GM21576 (cell line): Measurements from ENCODE around the gene MBOAT7.
"Not testable (repeated sequence)": the region's sequence is repeated elsewhere in the genome, so short reads cannot be mapped to it uniquely, and the experiment has no call there.

Experiments used
- ATAC-seq: cut with Tn5 transposase; IDR thresholded peaks from one replicate; pipeline ENCODE4 v1.9.1; 2021; ENCODE audit warnings: mild to moderate bottlenecking, moderate library complexity; ENCODE audit not compliant: unreplicated experiment

The MBOAT7 gene

GRCh38 chr19:54189735-54190502 lies 539 bp upstream of the MBOAT7 start:
- peak; percentile 43 for ATAC-seq

- no peak for ATAC-seq
Observed at GRCh38 chr19:54188215-54188871, 1.0 kb downstream of the MBOAT7 start.

GRCh38 chr19:54186934-54187381 lies 2.4 kb downstream of the MBOAT7 start:
- ATAC-seq, result no peak

GRCh38 chr19:54186351-54186750 lies 3.0 kb downstream of the MBOAT7 start:
- ATAC-seq, result no peak

GRCh38 chr19:54183431-54183830 lies 5.9 kb downstream of the MBOAT7 start:
- no peak for ATAC-seq

GRCh38 chr19:54181894-54182293 lies 7.5 kb downstream of the MBOAT7 start:
- ATAC-seq, result not testable (repeated sequence)

GRCh38 chr19:54180691-54181091 lies 8.7 kb downstream of the MBOAT7 start:
- no peak for ATAC-seq

GRCh38 chr19:54179921-54180461 lies 9.4 kb downstream of the MBOAT7 start:
- no peak for ATAC-seq

GRCh38 chr19:54179262-54179852 lies 10.0 kb downstream of the MBOAT7 start:
- no peak for ATAC-seq

- ATAC-seq, result no peak
Observed at GRCh38 chr19:54178581-54179261, 10.7 kb downstream of the MBOAT7 start.

GRCh38 chr19:54173951-54174834 lies 15.2 kb downstream of the MBOAT7 start:
- no peak for ATAC-seq

- ATAC-seq, result no peak
Observed at GRCh38 chr19:54173359-54173699, 16.1 kb downstream of the MBOAT7 start.

- no peak for ATAC-seq
Observed at GRCh38 chr19:54172471-54173358, 16.7 kb downstream of the MBOAT7 start, which contains the start of gene TMC4. TMC4 (minus strand) TSS chr19:54173160; CDS start chr19:54173117, 43 bp downstream.

GRCh38 chr19:54171736-54172431 lies 17.5 kb downstream of the MBOAT7 start:
- ATAC-seq, result not testable (repeated sequence)

GRCh38 chr19:54169149-54169740 lies 20.1 kb downstream of the MBOAT7 start:
- ATAC-seq, result no peak

GRCh38 chr19:54168174-54168917 lies 21.0 kb downstream of the MBOAT7 start:
- no peak for ATAC-seq

- ATAC-seq, result no peak
Observed at GRCh38 chr19:54165222-54165621, 24.2 kb downstream of the MBOAT7 start.
